HG02970 (cell line): Measurements from ENCODE around the gene TIPIN.
"Not testable (repeated sequence)": the region's sequence is repeated elsewhere in the genome, so short reads cannot be mapped to it uniquely, and the experiment has no call there.

Source experiments
- ATAC-seq: cut with Tn5 transposase; IDR thresholded peaks from one replicate; pipeline ENCODE4 v1.9.1; 2021; ENCODE audit warnings: mild to moderate bottlenecking, moderate library complexity, moderate number of reproducible peaks; ENCODE audit not compliant: unreplicated experiment, low FRiP score

The TIPIN gene

DNA sequence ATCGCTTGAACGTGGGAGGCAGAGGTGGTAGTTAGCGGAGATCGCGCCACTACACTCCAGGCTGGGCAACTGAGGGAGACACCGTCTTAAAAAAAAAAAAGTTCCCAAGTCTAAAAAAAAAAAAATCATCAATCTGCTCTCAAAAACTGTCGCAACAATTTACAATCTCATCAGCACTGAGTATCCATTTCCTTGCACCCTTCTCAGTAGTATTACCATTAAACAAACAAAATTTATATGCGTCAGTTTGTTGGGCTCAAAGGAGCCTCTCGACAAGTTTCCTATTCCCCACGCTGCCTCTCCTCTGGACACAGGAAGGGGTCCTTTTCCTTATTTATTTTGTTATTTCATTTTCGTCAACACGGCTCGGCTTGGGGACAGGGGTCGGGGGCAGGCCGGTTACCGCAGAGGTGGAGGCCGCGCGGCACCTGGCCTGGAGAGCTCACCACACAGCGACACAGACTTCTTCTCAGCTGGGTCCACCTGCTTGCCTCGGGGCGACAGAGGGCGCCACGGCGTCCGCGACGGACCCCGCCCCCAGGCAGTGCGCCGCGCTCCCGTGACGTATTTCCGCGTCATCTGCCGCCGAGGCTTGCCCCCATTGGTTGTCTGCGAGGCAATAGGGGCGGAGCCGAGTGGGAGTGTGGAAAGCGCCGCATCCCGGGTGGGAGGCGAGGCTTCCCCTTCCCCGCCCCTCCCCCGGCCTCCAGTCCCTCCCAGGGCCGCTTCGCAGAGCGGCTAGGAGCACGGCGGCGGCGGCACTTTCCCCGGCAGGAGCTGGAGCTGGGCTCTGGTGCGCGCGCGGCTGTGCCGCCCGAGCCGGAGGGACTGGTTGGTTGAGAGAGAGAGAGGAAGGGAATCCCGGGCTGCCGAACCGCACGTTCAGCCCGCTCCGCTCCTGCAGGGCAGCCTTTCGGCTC is 30.0 kb upstream of the TIPIN start, which contains the start of gene MAP2K1:
Gene MAP2K1 (plus strand): TSS at position 709 of the 920 bp plus-strand sequence. CDS start 436 bp downstream, outside the sequence.
- ATAC-seq: peak; percentile 77

DNA sequence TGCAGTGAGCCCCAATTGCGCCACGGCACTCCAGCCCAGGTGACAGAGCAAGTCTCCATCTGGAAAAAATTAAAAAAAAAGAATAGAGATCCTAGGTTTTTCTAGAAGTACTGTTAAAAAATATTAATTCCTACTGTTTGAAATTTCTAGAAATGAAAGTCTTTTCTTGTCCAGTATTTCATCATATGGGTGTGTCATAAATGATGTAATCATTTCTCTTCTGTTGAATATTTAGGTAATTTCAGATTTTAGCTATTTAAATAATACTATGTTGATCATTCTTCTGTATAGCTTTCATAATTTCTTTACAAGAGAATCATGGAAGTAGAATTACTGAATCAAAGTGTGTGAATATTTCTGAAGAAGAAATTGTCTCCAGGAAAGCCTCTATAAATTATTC is 24.9 kb upstream of the TIPIN start:
- not testable (repeated sequence) for ATAC-seq

DNA sequence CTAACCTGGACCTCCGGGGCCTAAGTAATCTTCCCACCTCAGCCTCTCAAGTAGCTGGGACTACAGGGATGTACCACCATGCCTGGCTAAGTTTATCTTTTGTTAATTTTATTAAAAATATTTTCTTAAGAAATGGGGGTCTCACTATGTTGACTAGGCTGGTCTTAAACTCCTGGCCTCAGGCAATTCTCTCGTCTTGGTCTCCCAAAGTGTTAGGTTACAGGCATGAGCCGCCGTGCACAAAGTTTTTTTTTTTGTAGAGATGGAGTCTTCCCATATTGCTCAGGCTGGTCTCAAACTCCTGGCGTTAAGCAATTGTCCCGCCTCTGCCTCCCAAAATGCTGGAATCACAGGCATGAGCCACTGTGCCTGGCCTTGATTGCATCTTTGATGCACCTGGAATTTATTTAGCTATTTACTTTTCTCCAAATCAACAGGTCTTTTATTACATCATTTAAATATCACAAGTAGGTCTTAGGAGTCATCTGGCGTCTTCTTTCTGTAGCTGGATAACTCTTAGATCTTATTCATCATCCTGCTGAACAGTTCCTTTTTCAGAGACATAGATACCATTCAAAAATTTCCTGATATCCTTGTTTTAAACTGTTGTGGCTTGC is 22.4 kb upstream of the TIPIN start:
- no peak for ATAC-seq

DNA sequence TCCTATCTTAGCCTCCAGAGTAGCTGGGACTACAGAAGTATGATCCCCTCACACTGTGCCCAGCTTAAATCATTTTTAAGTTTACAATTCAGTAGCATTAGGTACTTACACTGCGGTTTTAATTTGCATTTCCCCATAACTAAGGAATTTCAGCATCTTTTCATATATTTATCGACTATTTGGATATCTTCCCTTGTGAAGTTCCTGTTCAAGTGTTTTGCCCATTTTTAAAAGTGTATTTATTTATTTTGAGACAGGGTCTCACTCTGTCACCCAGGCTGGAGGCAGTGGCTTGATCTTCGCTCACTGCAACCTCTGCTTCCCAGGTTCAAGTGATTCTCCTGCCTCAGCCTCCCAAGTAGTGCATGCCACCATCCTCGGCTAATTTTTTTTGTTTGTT is 17.7 kb upstream of the TIPIN start:
- ATAC-seq: no peak

DNA sequence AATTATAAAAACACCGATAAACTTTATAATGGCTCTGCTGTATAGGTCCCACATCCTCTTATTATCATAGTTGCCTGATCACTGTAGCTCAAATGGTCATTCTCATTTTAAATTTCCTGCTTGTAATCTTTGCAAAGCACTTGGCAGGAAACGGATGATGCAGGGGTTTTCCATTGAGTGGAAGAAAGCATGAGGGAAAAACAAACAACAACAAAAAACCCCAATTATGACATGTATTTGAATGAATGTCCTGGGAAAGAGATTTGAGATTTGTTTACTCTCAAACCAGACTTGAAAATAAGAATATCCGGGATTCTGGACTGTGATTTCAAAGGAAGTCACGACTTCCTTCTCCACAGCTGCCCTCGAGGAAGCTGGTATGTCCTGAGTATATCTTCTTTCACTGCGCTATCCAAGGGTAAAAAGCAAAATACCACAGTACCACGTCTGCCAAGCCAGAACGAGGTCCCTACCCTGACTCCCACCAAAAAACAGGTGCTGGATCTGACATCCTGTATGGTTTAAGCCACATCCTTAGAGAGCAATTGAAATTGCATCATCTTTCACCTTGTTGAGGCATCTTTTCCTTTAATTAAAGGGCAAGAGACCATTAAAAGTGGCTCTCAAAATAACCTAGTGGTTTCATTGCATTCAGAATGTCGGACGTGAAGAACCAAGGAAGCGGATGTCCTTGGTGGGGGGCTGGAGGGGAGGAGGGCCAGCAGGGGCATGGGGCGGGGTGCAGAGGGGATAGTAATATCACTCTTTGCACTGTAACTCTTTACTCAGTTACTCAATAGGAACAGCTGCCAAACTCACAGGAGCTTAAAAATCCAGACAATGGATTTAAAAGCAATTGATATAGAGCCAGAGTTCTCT is 13.5 kb upstream of the TIPIN start:
- ATAC-seq: no peak

DNA sequence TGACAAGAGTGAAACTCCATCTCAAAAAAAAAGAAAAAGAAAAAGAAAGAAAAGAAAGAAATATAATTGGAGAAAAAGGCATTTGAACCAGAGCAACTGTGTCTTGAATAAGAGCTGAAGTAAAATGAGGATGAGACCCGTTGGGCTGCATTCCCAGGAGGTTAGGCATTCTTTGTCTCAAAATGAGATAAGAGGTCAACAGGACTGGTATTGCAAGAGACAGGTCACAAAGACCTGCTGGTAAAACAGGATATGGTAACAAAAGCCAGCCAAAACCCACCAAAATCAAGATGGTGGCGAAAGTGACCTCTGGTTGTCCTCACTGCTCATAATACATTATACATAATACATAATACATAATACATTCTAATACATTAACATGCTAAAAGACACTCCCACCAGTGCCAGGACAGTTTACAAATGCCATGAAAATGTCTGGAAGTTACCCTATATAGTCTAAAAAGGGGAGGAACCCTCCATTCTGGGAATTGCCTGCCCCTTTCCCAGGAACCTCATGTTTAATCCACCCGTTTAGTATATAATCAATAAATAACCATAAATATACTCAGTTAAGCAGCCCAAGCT is 8.6 kb upstream of the TIPIN start:
- ATAC-seq: no peak

DNA sequence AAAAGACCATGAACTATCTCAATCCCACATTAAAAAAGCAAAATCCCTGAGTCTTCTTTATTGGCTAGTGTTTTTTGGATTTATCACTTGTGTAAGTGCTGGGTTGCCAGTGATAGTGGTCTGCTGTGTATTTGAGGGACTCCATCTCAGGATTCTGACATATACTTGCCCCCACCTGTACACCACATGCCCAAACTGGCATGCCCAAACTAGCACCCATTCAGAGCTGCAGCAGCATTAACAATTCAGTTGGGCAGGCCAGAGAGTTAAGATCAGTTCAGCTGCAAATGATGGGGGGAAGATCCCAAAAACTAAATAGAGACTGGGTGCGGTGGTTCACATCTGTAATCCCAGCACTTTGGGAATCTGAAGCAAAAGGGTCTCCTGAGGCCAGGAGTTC is 6.3 kb upstream of the TIPIN start:
- no peak for ATAC-seq

DNA sequence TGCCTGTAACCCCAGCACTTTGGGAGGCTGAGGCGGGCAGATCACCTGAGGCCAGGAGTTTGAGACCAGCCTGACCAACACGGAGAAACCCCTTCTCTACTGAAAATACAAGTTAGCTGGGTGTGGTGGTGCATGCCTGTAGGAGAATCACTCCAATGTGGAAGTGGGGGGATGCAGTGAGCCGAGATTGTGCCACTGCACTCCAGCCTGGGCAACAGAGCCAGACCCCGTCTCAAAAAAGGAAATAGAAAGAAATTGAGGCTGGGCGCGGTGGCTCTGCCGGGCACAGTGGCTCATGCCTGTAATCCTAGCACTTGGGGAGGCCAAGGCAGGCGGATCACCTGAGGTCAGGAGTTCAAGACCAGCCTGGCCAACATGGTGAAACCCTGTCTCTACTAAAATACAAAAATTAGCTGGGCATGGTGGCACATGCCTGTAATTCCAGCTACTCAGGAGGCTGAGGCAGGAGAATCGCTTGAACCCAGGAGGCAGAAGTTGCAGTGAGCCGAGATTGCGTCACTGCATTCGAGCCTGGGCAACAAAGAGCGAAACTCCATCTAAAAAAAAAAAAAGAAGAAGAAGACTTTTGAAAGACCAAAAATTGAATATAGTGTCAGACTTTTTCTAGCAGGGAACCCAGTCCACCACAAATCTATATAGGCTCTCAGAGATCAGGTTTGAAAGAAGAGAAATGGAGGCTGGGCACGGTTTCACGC is 5.4 kb upstream of the TIPIN start:
- ATAC-seq: not testable (repeated sequence)

DNA sequence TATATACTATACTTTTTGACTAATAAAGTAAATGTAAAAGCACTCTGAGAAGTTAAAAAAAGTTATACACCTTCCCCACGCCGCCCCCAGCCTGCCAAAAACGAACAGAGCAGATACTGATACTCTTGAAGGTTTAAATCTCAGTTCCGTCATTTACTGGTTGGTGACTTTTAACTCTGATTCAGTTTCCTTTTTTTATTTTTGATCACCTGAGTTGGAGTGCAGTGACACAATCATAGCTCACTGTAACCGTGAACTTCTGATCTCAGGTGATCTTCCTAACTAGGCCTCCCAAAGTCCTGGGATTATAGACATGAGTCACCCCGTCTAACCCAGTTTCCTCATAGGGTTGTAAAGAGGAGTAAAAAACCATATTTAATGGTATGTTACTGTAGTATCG is 3.3 kb upstream of the TIPIN start:
- no peak for ATAC-seq

DNA sequence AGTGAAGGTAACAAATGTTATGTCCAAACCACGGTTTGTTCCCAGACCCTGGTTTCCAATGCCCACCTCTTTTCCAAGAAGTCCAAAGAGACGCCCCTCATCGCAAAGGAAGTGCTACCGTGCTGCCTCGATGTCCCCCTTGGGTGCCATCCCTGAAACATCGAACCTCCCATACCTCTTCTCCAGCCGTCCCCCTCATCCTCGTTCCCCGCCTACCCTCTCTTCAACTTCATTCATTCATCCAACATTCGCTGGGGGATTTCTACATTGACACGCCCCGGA is 467 bp downstream of the TIPIN start:
- no peak for ATAC-seq

DNA sequence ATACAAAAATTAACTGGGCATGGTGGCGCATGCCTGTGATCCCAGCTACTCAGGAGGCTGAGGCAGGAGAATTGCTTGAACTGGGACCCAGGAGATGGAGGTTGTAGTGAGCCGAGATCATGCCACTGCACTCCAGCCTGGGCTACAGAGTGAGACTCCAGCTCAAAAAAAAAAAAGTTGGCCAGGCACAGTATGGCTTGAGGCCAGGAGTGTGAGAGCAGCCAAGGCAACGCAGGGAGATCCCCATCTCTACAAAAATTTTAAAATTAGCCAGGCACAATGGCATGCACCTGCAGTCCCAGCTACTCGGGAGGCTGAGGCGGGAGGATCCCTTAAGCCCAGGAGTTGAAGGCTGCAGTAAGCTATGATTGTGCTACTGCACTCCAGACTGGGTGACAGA is 8.0 kb downstream of the TIPIN start:
- not testable (repeated sequence) for ATAC-seq

DNA sequence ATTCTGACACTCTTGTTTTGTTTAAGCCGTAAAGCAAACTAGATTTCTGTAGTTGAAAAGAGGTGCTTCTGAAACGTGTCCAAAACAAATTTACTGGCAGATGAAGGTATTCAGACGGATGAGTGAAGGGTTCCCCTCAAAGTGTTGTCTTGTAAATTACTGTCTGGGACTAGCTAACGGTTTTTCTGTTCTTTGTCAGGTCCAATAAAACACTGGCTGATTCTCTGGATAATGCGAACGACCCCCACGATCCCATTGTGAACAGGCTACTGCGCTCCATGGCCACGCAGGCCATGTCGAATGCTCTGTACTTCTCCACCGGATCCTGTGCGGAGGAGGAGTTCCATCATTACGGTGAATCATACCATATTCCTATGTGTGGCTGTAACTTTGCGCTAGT is 27.7 kb downstream of the TIPIN start:
- ATAC-seq: no peak

DNA sequence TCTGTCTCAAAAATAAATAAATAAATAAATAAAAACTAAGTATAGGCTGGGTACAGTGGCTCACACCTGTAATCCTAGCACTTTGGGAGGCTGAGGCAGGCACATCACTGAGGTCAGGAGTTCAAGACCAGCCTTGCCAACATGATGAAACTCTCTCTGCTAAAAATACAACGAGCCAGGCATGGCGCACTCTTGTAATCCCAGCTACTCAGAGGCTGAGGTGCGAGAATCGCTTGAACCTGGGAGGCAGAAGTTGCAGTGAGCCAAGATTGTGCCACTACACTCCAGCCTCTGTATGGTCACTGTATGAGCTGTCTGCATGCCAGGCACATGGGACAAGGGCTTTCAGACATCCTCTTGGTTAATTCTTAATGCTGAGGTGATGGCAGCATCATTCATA is 28.7 kb downstream of the TIPIN start:
- ATAC-seq: no peak

DNA sequence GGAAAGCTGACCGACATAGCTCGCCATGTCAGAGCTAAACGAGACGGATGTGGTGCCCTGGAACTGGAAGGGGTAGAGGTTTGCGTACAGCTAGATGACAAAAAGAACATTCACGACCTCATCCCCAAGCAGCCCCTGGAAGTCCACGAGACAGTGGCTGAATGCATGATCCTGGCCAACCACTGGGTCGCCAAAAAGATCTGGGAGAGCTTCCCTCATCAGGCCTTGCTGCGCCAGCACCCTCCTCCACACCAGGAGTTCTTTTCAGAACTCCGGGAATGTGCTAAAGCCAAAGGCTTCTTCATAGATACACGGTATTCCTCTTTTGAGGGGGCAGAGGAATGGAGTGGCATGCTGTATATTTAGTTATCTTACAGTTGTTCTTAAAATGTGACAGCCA is 30.4 kb downstream of the TIPIN start:
- no peak for ATAC-seq

DNA sequence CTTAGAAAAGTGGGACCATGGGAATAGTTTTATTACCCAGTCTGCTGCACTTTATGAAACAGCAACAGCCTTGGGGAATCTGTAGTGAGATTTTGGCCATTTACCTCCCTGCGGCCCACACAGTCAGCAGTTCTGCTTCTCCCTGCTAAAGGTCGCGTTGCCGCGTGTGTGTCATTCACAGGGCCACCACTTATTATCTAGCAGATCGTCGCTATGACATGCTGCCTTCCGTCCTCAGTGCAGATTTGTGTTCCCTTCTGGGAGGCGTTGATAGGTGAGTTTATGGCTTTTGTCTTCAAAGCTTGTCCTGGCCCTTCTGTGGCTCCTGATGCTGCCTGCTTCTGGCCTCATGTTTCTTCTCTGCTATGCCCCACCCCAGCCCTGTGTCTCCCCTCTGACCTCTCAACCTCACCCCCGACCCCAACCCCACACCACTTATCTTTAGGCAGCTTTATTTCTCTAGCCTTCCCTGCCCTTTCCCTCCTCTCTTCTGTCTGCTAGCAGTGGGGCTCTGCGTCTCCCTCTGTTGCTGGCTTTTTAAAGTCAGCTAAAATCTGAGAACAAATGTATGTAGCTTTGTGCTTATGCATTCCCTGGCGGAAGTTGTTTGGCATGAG is 33.1 kb downstream of the TIPIN start:
- no peak for ATAC-seq

DNA sequence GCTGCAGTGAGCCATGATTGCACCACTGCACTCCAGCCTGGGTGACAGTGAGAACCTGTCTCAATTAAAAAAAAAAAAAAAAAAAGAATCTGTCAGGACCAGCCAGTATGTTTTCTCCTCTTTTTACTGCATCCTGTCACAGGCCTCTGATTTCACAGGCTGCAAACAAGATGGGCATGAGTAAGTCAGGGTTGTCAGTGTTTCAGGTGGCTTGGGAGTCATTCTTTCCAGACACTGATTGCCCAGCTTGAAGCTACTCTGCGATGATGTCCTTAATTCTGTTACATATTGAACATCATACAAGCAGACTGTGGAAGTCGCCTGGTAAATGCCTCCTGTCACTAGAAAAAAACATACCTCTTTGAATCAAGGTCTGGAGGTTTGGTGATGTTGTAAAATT is 44.3 kb downstream of the TIPIN start:
- ATAC-seq: no peak

DNA sequence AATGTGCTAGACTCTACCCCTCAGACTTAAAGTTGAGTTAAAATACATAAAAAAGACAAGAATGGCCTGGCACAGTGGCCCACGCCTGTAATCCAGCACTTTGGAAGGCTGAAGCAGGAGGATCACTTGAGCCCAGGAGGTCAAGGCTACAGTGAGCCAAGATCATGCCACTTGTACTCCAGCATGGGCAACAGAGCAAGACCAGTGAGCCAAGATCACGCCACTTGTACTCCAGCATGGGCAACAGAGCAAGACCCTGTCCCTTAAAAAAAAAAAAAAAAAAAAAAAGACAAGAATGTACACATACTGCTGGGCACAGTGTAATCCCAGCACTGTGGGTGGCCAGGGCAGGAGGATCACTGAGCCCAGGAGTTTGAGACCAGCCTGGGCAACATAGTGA is 45.7 kb downstream of the TIPIN start:
- no peak for ATAC-seq

DNA sequence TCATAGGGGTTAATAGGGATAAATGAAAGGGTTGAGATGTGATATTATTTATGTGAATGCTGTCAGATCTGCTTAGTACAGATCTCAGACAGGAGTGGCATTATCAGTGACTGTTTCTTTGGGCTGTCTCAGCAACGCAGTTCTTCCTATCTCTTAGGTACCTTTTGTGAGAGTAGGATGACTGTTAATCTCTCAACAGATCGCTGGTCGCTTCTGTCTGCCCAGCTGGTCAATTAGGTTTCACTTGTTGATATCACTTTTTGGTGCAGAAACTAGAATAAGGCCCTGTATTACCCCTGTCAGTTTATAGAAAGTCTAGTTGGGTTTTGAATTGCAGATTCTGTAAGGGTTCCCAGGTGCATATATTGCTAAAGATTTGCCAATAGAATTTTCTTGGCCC is 46.7 kb downstream of the TIPIN start:
- ATAC-seq: no peak

DNA sequence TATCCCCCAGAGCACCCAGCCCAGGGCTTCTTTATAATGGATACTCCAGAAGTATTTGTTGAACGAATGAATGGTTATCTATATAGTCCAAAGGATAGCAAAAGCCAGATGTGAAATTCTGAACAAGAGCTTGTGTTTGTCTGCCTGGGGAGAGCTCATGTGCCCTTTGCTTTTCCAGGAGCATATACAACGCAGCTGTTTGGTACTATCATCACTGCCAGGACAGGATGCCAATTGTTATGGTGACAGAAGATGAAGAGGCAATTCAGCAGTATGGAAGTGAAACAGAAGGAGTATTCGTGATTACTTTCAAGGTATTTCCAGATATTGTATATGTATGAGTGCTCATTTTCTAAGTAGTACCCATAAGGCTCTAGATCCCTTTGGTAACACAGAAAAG is 48.0 kb downstream of the TIPIN start:
- ATAC-seq: no peak

DNA sequence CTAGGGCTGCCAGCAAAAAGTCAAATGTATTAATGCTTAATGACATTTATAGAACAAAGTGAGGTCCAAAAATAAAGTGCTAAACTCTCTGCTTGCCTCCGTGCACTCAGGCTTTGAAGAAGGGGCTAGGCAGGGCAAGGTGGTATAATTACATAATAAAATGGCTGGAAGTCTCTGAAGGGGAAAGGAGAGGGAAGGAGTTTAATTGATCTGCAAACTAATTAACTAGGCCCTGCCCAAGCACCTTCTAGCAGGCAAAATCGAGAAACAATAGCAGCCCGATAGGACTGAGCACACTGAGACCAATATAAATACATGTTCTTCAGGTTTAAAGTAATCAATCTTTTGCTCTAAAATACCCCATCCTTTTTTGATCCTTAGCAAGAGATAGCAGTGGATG is 50.1 kb downstream of the TIPIN start:
- no peak for ATAC-seq
